ENCODE data around the gene CNTRL. TPM values are rescaled to one million over a fixed set of nuclear protein-coding genes. Genes with fewer than 3 reads are reported as not detected.

CNTRL gene
- total RNA-seq, 1 donor from 2014 or later: 3.4 TPM

- H3K4me3 ChIP-seq: no peak overlapping the region
- H3K9me3 ChIP-seq (replicated peaks): no peaks in the 10 kb centered on the region
- no peaks in the 10 kb centered on the region for H3K27me3 ChIP-seq (ENCODE audit: low read depth)
- H3K36me3 ChIP-seq: peaks cover 13% of the 10 kb centered on the region
- DNase-seq: no peak
- H3K27ac ChIP-seq (replicated peaks): no peak overlapping the region
- intact Hi-C loops (cut with micrococcal nuclease): no loop called here
- TF ChIP-seq, protein P1, sequence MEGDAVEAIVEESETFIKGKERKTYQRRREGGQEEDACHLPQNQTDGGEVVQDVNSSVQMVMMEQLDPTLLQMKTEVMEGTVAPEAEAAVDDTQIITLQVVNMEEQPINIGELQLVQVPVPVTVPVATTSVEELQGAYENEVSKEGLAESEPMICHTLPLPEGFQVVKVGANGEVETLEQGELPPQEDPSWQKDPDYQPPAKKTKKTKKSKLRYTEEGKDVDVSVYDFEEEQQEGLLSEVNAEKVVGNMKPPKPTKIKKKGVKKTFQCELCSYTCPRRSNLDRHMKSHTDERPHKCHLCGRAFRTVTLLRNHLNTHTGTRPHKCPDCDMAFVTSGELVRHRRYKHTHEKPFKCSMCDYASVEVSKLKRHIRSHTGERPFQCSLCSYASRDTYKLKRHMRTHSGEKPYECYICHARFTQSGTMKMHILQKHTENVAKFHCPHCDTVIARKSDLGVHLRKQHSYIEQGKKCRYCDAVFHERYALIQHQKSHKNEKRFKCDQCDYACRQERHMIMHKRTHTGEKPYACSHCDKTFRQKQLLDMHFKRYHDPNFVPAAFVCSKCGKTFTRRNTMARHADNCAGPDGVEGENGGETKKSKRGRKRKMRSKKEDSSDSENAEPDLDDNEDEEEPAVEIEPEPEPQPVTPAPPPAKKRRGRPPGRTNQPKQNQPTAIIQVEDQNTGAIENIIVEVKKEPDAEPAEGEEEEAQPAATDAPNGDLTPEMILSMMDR (IDR thresholded peaks at IDR 0.05; ENCODE audit: borderline replicate concordance): no peak
- peaks cover 98% of the 10 kb centered on the region for H3K4me1 ChIP-seq
These were observed 113.0 kb downstream of the CNTRL start for GRCh38 chr9:121187636-121188305.

GRCh38 chr9:121189006-121189405, 114.3 kb downstream of the CNTRL start:
- Histone ChIP-seq H3K4me3 (no peak overlapping the region), H3K9me3 (replicated peaks) (no peaks in the 10 kb centered on the region), H3K36me3 (peaks cover 9% of the 10 kb centered on the region), H3K27me3 (ENCODE audit: low read depth) (no peaks in the 10 kb centered on the region), H3K27ac (replicated peaks) (no peak overlapping the region), H3K4me1 (peaks cover 97% of the 10 kb centered on the region)
- no peak for DNase-seq
- intact Hi-C loops (cut with micrococcal nuclease): no loop called here
- TF ChIP-seq, protein P1 (IDR thresholded peaks at IDR 0.05; ENCODE audit: borderline replicate concordance): no peak

DNA sequence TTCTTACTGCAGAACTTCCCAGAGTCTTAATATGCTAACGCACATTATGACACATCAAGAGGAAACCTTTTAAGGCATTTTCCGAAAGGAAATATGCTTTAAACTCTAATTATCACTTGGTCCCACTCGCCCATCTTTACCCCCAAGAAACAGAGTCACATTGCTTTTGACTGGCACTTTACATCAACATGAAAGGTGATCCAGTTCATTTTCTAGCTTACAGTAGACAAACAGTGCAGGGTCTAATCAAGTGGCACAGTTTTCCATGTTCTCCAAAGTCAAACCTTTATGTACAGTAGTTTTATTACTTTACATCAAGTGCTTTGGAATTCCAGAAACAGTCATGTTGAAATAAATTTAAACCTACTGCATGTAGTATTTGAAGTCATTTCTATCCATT, 114.9 kb downstream of the CNTRL start:
- intact Hi-C loops (cut with micrococcal nuclease): no loop called here
- Histone ChIP-seq H3K9me3 (replicated peaks) (no peaks in the 10 kb centered on the region), H3K4me1 (peaks cover 97% of the 10 kb centered on the region), H3K36me3 (peaks cover 9% of the 10 kb centered on the region), H3K27me3 (ENCODE audit: low read depth) (no peaks in the 10 kb centered on the region), H3K4me3 (no peak overlapping the region), H3K27ac (replicated peaks) (no peak overlapping the region)
- TF ChIP-seq, protein P1 (IDR thresholded peaks at IDR 0.05; ENCODE audit: borderline replicate concordance): no peak
- DNase-seq: no peak

- H3K27ac ChIP-seq (replicated peaks): no peak overlapping the region
- no peaks in the 10 kb centered on the region for H3K27me3 ChIP-seq (ENCODE audit: low read depth)
- TF ChIP-seq, protein P1 (IDR thresholded peaks at IDR 0.05; ENCODE audit: borderline replicate concordance): no peak
- no peaks in the 10 kb centered on the region for H3K9me3 ChIP-seq (replicated peaks)
- H3K4me1 ChIP-seq: peaks cover 97% of the 10 kb centered on the region
- intact Hi-C loops (cut with micrococcal nuclease): no loop called here
- no peak overlapping the region for H3K4me3 ChIP-seq
- H3K36me3 ChIP-seq: peaks cover 2% of the 10 kb centered on the region
- no peak for DNase-seq
These were observed 116.5 kb downstream of the CNTRL start for GRCh38 chr9:121191235-121191634.

- no peaks in the 10 kb centered on the region for H3K27me3 ChIP-seq (ENCODE audit: low read depth)
- intact Hi-C loops (cut with micrococcal nuclease): no loop called here
- H3K36me3 ChIP-seq: no peaks in the 10 kb centered on the region
- peaks cover 99% of the 10 kb centered on the region for H3K4me1 ChIP-seq
- TF ChIP-seq, protein P1 (IDR thresholded peaks at IDR 0.05; ENCODE audit: borderline replicate concordance): no peak
- H3K9me3 ChIP-seq (replicated peaks): no peaks in the 10 kb centered on the region
- no peak for DNase-seq
- no peak overlapping the region for H3K27ac ChIP-seq (replicated peaks)
- no peak overlapping the region for H3K4me3 ChIP-seq
These were observed 117.8 kb downstream of the CNTRL start for GRCh38 chr9:121192518-121192917.

Measured in left ventricle myocardium inferior (tissue), 1 donor.